Skeletal muscle cell (primary cell): ENCODE data around the gene ESRP2.

Experiments
- DNase-seq: peaks from one replicate; pipeline ENCODE4 v3.0.0-alpha.2; 2010; ENCODE audit warnings: low read depth
- H3K4me3 ChIP-seq: 2 replicates; pipeline ENCODE4 v1.5.1; 2011; ENCODE audit warnings: low read depth, mild to moderate bottlenecking, control low read depth, low read length, moderate library complexity

The ESRP2 gene

GRCh38 chr16:68242926-68243858, 7.3 kb upstream of the ESRP2 start:
- DNase-seq, result no peak
- H3K4me3 ChIP-seq, result no peak overlapping the region

GRCh38 chr16:68242085-68242484, 6.2 kb upstream of the ESRP2 start:
- DNase-seq, result no peak
- no peak overlapping the region for H3K4me3 ChIP-seq

GRCh38 chr16:68238029-68238345, 2.1 kb upstream of the ESRP2 start:
- peak overlapping the region; percentile 56 for H3K4me3 ChIP-seq
- DNase-seq, result no peak

GRCh38 chr16:68237243-68238028, 1.5 kb upstream of the ESRP2 start:
- H3K4me3 ChIP-seq, result peak overlapping the region; percentile 56
- DNase-seq, result peak; percentile 82

- peak overlapping the region; percentile 56 for H3K4me3 ChIP-seq
- DNase-seq, result no peak
These were observed 907 bp upstream of the ESRP2 start for GRCh38 chr16:68236826-68237242.

- H3K4me3 ChIP-seq, result peak overlapping the region; percentile 11
- no peak for DNase-seq
These were observed 354 bp upstream of the ESRP2 start for GRCh38 chr16:68236137-68236825.

- H3K4me3 ChIP-seq, result no peak overlapping the region
- no peak for DNase-seq
These were observed 630 bp downstream of the ESRP2 start for GRCh38 chr16:68235108-68235886.

- H3K4me3 ChIP-seq, result no peak overlapping the region
- no peak for DNase-seq
These were observed 1.5 kb downstream of the ESRP2 start for GRCh38 chr16:68234188-68235107.

GRCh38 chr16:68233835-68234187, 2.1 kb downstream of the ESRP2 start:
- H3K4me3 ChIP-seq, result no peak overlapping the region
- no peak for DNase-seq

- H3K4me3 ChIP-seq, result no peak overlapping the region
- no peak for DNase-seq
These were observed 2.7 kb downstream of the ESRP2 start for GRCh38 chr16:68233085-68233834.

- no peak overlapping the region for H3K4me3 ChIP-seq
- no peak for DNase-seq
These were observed 3.6 kb downstream of the ESRP2 start for GRCh38 chr16:68232335-68232734.

GRCh38 chr16:68231384-68232136, 4.4 kb downstream of the ESRP2 start:
- DNase-seq, result no peak
- no peak overlapping the region for H3K4me3 ChIP-seq

GRCh38 chr16:68230956-68231355, 5.0 kb downstream of the ESRP2 start:
- no peak for DNase-seq
- H3K4me3 ChIP-seq, result no peak overlapping the region

GRCh38 chr16:68230176-68230571, 5.8 kb downstream of the ESRP2 start:
- DNase-seq, result no peak
- no peak overlapping the region for H3K4me3 ChIP-seq

GRCh38 chr16:68229431-68230175, 6.3 kb downstream of the ESRP2 start:
- DNase-seq, result peak; percentile 21

GRCh38 chr16:68228652-68229051, 7.3 kb downstream of the ESRP2 start:
- no peak overlapping the region for H3K4me3 ChIP-seq
- DNase-seq, result no peak

More at GRCh38 chr16:68229431-68230175, 6.3 kb downstream of the ESRP2 start:
- no peak overlapping the region for H3K4me3 ChIP-seq
